PFSK-1 (cell line): ENCODE data around the gene CLASP1.

ENCODE experiments used
- FOXP2 ChIP-seq: optimal IDR thresholded peaks from 2 replicates; pipeline ENCODE3; 2011; ENCODE audit warnings: borderline replicate concordance, control low read depth, inconsistent platforms; ENCODE audit not compliant: insufficient read depth; ENCODE audit errors: extremely low read length, extremely low read depth
- POLR2AphosphoS5 ChIP-seq: IDR thresholded peaks from 2 replicates; pipeline ENCODE4 v1.6.1; 2012; ENCODE audit warnings: low read depth, mild to moderate bottlenecking, control low read depth, low read length, moderate library complexity
- SIN3A ChIP-seq: IDR thresholded peaks from 2 replicates; pipeline ENCODE4 v1.6.1; 2012; ENCODE audit warnings: mild to moderate bottlenecking, low read length, moderate library complexity, borderline replicate concordance; ENCODE audit not compliant: insufficient read depth
- TAF1 ChIP-seq: IDR thresholded peaks from 2 replicates; pipeline ENCODE4 v1.6.1; 2012; ENCODE audit warnings: low read length, control low read depth, borderline replicate concordance; ENCODE audit not compliant: insufficient read depth
- TF ChIP-seq, protein P1 (sequence below), 2 experiments: IDR thresholded peaks; 2 replicates each; pipeline versions ENCODE4 v1.6.1 to v1.8.0; 2011 to 2012; ENCODE audit warnings: low read depth in 2 of 2, low read length in 2 of 2, control low read depth in 1 of 2, inconsistent platforms in 1 of 2, mild to moderate bottlenecking in 1 of 2, moderate library complexity in 1 of 2; ENCODE audit not compliant: insufficient read depth in 1 of 2

Gene CLASP1

DNA sequence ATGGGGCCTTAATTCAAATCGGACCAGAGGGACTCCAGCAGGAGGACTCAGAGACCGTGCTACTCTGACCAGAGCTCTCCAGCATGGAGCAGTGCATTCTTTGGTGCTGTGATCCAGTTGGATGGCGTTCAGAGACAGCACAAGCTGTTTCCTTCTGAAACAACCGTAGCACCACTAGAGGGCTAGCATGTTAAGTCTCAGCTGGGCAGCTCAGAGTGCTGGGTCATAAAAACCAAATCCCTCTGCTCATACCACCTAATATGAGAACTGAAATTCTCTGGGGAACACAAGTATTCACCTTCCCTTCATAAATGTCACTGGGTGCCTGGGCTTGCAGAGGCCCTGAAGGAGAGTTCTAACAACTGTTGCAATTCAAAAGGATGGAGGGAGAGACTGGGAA is 266.5 kb downstream of the CLASP1 start:
- no peak for TF ChIP-seq POLR2AphosphoS5

DNA sequence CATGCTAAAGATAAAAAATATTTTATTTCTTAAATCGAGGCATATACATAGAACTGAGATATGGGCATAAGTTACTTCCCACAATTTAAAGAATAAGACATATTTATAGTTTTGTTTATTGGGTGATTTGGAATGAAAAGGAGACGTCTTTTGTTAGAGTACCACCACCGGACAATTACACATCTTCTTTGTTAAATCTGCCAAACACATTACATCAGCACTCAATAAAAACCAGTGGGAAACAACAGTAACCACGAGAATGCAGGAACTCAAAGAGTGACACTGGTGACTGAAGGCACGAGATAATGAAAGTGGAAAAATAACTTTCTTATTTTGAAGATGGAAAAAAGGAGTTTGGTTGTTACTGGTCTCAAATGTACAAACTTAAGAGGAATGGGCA is 271.6 kb downstream of the CLASP1 start:
- no peak for TF ChIP-seq SIN3A
- TF ChIP-seq, protein P1, sequence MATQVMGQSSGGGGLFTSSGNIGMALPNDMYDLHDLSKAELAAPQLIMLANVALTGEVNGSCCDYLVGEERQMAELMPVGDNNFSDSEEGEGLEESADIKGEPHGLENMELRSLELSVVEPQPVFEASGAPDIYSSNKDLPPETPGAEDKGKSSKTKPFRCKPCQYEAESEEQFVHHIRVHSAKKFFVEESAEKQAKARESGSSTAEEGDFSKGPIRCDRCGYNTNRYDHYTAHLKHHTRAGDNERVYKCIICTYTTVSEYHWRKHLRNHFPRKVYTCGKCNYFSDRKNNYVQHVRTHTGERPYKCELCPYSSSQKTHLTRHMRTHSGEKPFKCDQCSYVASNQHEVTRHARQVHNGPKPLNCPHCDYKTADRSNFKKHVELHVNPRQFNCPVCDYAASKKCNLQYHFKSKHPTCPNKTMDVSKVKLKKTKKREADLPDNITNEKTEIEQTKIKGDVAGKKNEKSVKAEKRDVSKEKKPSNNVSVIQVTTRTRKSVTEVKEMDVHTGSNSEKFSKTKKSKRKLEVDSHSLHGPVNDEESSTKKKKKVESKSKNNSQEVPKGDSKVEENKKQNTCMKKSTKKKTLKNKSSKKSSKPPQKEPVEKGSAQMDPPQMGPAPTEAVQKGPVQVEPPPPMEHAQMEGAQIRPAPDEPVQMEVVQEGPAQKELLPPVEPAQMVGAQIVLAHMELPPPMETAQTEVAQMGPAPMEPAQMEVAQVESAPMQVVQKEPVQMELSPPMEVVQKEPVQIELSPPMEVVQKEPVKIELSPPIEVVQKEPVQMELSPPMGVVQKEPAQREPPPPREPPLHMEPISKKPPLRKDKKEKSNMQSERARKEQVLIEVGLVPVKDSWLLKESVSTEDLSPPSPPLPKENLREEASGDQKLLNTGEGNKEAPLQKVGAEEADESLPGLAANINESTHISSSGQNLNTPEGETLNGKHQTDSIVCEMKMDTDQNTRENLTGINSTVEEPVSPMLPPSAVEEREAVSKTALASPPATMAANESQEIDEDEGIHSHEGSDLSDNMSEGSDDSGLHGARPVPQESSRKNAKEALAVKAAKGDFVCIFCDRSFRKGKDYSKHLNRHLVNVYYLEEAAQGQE (IDR thresholded peaks at IDR 0.05; ENCODE audit: insufficient read depth in 1 of 2, low read depth in 2 of 2, low read length in 2 of 2) = no peak
- no peak for TF ChIP-seq POLR2AphosphoS5
- TF ChIP-seq FOXP2 = no peak
- no peak for TF ChIP-seq TAF1

DNA sequence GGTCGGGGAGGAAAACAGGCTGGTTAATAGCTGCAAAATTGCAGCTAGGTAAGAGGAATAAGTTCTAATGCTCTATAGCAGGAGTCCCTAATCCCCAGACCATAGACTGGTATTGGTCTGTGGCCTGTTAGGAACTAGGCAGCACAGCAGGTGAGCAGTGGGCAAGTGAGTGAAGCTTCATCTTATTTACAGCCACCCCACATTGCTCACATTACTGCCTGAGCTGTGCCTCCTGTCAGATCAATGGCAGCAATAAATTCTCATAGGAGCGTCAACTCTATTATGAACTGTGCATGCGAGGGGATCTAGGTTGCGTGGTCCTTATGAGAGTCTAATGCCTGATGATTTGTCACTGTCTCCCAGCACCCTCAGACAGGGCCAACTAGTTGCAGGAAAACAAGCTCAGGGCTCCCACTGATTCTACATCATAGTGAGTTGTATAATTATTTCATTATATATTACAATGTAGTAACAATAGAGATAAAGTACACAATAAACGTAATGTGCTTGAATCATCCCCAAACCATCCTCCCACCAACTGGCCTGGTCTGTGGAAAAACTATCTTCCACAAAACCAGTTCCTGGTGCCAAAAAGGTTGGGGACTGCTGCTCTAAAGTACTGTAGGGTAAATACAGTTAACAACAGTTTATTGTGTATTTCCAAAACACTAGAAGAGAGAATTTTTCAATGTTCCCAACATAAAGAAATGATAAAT is 272.6 kb downstream of the CLASP1 start:
- TF ChIP-seq, protein P1 (IDR thresholded peaks at IDR 0.05; ENCODE audit: insufficient read depth in 1 of 2, low read depth in 2 of 2, low read length in 2 of 2) = no peak
- TF ChIP-seq SIN3A (no peak), FOXP2 (no peak), POLR2AphosphoS5 (no peak), TAF1 (no peak)

DNA sequence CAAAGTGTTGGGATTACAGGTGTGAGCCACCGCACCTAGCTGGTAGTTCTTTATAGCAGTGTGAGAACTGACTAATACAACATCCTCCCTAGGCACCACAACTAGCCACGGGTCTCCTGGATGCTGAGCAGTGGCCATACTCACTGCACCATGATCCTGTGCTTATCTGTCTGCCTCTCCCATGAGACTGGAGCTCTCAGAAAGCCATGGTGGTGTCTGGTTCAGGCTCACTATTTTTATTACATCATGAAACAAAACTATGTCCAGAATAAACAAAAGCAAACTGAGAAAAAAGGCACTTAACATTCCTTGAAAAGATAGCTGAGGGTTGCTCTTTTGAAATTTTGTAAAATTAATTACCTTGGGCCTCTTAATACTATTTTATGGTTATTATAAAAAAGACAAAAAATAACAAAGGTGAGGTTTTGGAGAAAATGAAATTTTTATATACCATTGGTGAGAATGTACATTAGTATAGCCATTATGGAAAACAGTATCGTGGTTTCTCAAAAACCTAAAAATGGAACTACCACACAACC is 273.6 kb downstream of the CLASP1 start:
- TF ChIP-seq FOXP2 (no peak), TAF1 (no peak), SIN3A (no peak), POLR2AphosphoS5 (no peak)
- TF ChIP-seq, protein P1 (IDR thresholded peaks at IDR 0.05; ENCODE audit: insufficient read depth in 1 of 2, low read depth in 2 of 2, low read length in 2 of 2) = no peak

DNA sequence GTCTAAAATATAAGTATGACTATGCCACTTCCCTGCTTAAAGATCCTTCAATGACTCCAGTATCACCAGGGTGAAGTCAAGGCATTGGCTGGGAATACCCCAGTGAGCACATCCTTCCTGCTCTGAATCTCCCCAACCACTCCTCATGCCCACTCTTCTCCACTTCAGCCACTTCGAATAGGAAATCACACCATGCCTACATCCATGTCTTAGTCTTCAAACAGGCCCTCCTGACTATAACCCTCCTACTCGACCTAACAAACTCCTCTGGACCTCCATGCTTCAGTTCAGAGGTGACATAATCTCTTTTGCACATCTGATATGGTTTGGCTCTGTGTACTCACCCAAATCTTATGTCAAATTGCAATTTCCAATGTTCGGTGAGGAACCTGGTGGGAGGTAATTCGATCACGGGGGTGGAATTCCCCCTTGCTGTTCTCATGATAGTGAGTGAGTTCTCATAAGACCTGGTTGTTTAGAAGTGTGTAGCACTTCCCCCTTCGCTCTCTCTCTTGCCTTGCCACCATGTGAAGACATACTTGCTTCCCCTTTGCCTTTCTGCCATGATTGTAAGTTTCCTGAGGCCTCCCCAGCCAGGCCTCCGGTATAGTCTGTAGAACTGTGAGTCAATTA is 276.4 kb downstream of the CLASP1 start:
- TF ChIP-seq, protein P1 (IDR thresholded peaks at IDR 0.05; ENCODE audit: insufficient read depth in 1 of 2, low read depth in 2 of 2, low read length in 2 of 2) = no peak
- TF ChIP-seq FOXP2 = no peak
- TF ChIP-seq SIN3A = no peak
